Posterior cingulate gyrus (tissue), 11 donors: ENCODE measurements around the gene GJB5.
"Not testable (repeated sequence)": the region's sequence is repeated elsewhere in the genome, so short reads cannot be mapped to it uniquely, and the experiment has no call there.

Experiments used
- DNase-seq, 10 donors: peaks; one replicate each; pipeline versions ENCODE4 v3.0.0 to v3.0.0-alpha.2; 2020 to 2021; ENCODE audit warnings: mixed read lengths in 3 of 10
- intact Hi-C: fragments of 100-400 bp; cut with DNase I; formaldehyde crosslinking; loops from one replicate; pipeline ENCODE4 v1.15.1; 2023

The GJB5 gene

DNA sequence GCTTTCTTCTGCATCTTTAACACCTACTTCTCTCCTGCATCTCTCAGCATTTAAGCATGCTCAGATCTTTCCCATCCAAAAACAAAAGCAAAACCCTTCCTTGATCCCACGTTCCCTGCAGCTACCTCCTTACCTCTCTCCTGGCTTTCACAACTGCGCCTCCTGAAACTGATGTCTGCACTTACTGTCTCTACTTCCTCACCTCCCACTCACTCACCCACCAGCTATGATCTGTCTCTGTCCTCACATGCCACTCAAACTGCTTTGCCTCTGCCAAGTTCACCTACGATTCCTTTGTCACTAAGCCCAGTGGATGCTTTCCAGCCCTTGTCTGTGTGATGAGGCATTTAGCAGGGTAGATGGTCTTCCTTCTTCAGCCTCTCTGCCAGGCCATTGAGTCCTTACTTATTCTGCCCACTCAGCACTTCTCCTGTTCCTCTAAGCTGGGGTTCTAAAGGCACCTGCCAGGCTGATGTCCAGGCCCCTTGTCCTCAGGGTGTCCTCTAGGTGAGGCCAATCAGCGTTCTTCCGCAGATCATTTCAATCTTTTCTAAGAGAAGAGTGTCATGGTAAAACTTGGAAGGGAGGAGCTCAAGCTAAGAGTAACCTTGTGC is 16.2 kb downstream of the GJB5 start:
- peak in 5 of 10 donors; percentile 20 to 64 (median 41) for DNase-seq
- intact Hi-C loops = no loop called here

DNA sequence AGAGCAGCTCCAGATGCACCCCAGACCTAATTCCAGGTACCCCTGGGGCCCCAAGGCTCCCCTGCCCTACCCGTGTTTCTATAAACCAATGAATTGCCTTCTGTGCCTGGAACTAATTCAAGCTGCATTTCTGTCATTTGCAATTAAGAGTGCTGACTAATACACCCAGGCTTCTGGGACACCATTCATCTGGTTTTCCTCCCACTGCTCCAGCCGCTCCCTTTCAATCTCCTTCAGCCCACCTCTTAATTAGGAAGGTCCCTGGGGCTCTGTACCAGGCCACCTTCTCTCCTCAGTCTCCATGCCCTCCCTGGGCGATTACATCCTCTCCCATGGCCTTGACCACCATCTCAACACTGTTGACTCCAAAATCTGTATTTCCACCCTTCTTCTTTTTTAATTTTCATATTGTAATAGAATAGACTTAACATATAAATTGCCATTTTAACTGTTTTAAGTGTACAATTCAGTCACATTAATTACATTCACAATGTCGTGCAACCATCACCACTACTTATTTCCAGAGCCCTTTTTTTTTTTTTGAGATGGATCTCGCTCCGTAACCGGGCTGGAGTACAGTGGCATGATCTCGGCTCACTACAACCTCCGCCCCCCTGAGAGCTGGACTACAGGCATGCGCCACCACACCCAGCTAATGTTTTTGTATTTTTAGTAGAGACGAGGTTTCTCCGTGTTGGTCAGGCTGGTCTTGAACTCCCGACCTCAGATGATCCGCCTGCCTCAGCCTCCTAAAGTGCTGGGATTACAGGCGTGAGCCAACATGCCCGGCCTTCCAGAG is 16.9 kb downstream of the GJB5 start:
- intact Hi-C loops = no loop called here

DNA sequence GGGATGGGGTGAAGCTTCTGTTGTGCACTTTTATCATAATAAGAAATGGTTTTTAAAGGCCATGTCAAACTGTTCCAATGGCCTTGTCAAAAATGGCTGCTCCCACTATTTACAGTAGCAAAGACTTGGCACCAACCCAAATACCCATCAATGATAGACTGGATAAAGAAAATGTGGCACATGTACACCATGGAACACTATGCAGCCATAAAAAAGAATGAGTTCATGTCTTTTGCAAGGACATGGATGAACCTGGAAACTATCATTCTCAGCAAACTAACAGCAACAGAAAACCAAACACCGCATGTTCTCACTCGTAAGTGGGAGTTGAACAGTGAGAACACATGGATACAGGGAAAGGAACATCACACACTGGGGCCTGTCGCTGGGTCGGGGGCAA is 18.3 kb downstream of the GJB5 start:
- intact Hi-C loops = not testable (repeated sequence)
- DNase-seq = peak in 1 of 10 donors; percentile 38

More for the DNA sequence above, 16.9 kb downstream of the GJB5 start:
- peak in 1 of 10 donors; percentile 40 for DNase-seq

DNA sequence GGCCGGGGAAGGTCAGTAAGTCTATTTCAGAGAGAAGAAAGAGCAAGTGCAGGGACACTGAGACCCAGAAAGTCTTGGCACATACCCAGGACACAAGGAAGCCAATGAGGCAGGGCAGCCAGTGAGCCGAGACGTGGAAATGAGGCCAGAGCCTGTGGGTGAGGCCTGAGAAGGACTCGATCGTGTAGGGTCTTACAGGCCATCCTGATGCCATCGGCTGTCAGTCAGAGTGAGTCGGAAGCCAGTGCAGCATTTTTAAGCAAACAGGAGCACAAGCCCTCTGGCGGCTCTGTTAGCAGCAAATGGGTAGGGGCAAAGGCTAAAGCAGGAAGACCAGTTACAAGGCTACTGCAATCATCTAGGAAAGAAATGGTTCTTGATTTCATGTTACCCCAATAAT is 20.1 kb downstream of the GJB5 start:
- DNase-seq = peak in 2 of 10 donors; percentile 43 to 62
- intact Hi-C loops = no loop called here

DNA sequence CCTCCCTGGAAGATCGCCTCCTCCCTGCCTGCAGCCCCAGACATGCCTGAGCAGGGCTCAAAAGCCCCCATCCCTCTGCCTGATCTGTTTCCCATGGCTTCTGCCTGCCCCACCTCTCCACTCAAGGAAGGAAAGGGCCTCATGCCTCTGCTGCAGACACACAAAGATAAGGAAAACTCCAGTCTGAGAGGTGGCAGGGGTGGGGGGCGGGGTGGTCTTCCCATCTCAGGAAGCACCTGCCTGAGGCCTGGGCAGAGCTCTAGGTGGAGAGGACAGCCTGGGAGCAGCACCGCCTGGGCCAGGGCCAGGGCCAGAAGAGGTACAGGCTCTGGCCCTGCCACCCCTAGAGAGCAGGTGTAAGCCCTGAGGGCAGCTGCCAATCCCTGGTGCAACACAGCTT is 22.1 kb downstream of the GJB5 start:
- intact Hi-C loops = no loop called here

DNA sequence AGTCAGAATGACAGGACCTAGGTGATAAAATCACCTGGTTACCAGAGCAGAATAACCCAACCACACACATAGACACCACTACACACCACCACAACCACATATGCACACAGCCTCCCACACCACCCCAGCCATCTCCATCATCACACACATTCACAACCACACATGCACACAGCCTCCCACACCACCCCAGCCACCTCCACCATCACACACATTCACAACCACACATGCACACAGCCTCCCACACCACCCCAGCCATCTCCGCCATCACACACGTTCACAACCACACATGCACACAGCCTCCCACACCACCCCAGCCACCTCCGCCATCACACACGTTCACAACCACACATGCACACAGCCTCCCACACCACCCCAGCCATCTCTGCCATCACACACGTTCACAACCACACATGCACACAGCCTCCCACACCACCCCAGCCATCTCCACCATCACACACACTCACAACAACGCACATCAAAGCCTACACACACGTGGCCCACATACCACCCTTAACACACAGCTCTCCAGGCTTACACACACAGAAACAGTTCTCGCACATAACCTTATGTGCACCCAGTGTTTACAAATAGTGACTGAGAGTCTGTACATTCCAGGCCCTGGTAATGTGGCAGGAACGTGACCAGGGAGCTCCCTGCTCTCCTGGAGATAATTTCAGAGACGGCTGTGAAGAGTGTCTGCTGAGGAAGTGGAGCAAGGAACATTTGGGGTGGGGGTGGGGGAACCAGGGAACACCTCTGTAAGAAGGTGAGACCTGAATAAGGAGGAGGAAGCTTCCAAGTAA is 22.9 kb downstream of the GJB5 start:
- intact Hi-C loops = no loop called here
- no peak for DNase-seq

More for the DNA sequence above, 22.1 kb downstream of the GJB5 start:
- DNase-seq = peak in 2 of 10 donors; percentile 24

DNA sequence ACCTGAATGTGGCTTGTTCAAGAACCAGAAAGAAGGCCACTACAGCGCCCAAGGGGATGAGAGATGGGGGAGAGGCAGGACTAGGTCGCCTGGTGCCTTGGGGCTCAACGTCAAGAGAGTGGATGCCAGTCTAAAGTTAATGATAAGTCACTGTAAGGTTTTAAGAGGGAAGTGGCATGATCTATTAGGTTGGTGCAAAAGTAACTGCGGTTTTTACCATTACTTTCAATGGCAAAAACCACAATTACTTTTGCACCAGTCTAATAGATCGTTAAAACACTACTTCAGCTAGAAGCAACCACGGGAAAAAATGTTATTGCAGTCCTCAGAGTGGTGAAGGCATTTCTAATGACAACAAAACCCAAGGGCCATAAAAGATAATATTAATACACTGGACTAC is 23.5 kb downstream of the GJB5 start:
- intact Hi-C loops = no loop called here
- DNase-seq = no peak

DNA sequence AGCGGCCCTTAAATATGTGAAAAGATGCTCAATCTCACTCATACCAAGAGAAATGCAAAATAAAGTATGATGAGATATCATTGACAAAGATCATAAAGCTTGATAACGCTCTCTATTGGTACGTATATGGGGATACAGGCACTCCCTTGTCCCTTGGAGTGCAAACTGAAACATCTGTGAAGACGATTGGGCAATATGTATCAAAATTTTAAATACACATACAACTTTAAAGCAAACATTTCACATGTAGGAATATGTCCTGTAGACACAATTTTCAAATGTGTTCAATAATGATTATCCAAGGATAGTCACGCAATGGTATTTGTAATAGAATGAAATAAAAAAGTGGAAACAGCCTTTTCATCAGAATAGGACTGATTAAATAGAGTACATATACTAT is 24.2 kb downstream of the GJB5 start:
- no peak for DNase-seq
- intact Hi-C loops = no loop called here

DNA sequence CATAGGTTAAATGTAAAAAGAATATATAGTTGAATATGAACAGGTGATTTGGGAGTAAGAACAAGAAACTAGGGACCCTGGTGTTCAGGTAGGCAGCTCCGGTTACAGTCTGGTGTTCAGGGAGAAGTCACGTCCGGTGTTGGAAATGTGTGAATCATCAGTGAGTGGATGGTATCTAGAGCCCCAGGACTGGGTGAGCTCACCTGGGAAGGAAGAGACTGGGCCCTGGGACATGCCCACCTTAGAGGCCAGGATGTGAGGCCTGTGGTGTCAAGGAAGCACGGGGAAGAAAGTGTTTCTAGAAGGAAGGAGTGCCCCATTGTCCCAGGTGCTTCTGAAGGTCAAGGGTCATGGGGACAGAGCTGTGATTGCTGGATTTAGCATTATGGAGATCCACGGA is 24.7 kb downstream of the GJB5 start:
- DNase-seq = peak in 1 of 10 donors; percentile 48
- intact Hi-C loops = no loop called here

DNA sequence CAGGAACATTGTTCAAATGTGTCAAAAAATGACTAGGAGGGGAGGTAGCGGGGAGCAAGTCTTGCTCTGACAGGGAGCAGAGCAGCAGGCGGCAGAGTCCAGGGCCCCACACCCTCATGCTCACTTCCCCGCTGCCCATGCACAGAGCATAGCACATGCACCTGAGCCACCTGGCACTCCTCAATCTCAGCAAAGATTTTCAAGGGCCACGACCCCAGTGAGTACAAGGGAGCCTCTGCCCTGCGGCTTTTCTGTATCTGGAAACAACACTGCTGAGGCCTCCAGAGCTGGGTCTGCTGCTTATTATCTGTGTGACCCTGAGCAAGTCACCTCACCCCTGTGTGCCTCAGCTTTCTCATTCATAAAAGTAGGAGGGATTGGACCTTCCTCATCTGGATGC is 25.1 kb downstream of the GJB5 start:
- intact Hi-C loops = no loop called here
- DNase-seq = peak in 2 of 10 donors; percentile 55 to 77

DNA sequence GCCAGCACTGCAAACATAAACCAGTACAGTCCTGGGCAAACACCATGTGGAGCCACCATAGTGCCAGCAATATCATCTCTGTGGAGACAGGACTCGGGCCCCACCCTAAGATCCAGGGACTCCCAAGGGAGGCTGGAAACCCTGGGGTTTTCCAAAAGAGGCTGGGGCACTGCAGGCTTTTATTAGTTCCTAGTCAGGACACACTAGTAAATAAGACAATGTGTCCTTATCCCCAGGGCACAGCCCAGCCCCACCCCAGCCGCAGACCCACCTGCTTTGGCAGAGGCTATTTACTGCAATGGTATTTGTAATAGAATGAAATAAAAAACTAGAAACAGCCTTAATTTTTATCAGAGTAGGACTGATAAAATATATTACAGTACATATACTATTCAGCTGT is 25.7 kb downstream of the GJB5 start:
- intact Hi-C loops = no loop called here
- peak in 1 of 10 donors; percentile 57 for DNase-seq

DNA sequence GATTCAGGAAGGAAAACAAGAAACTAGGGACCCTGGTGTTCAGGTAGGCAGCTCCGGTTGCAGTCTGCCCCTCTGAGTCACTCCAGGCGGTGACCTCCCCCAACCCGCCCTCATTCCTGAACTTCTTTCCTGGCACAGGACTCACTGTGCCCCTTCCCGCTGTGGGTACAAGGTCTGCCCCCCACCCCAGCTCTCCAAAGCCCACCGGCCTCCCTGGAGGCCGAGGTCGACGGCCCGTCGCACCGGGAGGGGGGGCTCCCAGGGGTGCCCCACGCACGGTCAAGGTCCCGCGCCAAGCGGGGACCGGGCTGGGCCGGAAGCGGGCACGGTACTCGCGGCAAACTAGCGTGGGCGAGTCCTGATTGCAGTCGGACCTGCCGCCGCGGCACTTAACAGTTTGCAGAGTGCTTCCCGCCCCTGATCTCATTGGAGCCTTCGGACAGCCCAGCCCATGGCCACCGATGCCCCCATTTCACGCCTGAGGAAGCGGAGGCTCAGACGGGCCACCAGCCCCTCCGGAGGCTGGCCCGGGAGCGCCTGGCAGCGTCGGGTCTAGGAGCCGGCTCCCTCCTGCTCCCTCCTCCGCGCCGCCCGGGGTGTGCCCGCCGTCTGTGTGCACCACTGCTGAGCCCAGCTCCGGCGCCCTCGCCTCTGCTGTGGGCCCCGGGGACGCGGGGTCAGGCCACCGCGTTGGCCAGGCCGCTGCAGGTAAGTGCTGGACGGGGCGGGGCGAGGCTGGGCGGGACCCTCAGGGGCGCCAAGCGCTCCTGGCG is 26.4 kb downstream of the GJB5 start, which contains the start of gene GJB3:
Gene GJB3 (plus strand): TSS at position 144 of the 773 bp plus-strand sequence. CDS start 3,549 bp downstream, outside the sequence.
- peak in 2 of 10 donors; percentile 79 to 81 for DNase-seq
- intact Hi-C loops = no loop called here

DNA sequence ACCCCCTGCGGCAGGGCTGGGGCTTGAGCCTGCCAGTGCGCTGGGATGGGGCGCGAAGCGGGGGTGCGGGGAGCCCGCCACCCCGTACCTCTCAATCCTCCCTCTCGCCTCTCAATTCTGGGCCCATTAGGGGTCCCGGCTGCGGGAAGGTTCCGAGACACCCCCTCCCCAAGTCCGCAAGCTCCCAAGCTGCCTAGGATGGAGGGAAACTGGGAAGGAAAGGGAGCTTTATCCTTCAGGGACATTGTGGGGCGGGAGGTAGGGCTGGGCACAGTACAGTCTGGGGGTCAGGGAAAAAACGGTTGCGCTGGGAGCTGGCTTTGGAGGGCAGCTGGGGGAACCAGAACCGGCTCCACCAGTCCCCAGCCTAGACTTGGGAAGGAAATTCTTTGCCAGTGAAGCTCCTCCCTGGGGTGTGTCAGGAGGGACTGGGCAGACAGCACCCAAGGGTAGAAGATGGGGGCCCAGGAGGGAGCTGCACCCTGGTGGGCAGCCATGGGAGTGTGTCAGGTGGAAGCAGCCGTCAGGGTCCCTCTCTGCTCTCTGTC is 27.1 kb downstream of the GJB5 start:
- intact Hi-C loops = no loop called here
- peak in 1 of 10 donors; percentile 58 for DNase-seq

DNA sequence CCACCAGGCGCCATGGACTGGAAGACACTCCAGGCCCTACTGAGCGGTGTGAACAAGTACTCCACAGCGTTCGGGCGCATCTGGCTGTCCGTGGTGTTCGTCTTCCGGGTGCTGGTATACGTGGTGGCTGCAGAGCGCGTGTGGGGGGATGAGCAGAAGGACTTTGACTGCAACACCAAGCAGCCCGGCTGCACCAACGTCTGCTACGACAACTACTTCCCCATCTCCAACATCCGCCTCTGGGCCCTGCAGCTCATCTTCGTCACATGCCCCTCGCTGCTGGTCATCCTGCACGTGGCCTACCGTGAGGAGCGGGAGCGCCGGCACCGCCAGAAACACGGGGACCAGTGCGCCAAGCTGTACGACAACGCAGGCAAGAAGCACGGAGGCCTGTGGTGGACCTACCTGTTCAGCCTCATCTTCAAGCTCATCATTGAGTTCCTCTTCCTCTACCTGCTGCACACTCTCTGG is 29.9 kb downstream of the GJB5 start:
- intact Hi-C loops = no loop called here
- DNase-seq = no peak

DNA sequence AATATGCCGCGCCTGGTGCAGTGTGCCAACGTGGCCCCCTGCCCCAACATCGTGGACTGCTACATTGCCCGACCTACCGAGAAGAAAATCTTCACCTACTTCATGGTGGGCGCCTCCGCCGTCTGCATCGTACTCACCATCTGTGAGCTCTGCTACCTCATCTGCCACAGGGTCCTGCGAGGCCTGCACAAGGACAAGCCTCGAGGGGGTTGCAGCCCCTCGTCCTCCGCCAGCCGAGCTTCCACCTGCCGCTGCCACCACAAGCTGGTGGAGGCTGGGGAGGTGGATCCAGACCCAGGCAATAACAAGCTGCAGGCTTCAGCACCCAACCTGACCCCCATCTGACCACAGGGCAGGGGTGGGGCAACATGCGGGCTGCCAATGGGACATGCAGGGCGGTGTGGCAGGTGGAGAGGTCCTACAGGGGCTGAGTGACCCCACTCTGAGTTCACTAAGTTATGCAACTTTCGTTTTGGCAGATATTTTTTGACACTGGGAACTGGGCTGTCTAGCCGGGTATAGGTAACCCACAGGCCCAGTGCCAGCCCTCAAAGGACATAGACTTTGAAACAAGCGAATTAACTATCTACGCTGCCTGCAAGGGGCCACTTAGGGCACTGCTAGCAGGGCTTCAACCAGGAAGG is 30.5 kb downstream of the GJB5 start:
- intact Hi-C loops = no loop called here

DNA sequence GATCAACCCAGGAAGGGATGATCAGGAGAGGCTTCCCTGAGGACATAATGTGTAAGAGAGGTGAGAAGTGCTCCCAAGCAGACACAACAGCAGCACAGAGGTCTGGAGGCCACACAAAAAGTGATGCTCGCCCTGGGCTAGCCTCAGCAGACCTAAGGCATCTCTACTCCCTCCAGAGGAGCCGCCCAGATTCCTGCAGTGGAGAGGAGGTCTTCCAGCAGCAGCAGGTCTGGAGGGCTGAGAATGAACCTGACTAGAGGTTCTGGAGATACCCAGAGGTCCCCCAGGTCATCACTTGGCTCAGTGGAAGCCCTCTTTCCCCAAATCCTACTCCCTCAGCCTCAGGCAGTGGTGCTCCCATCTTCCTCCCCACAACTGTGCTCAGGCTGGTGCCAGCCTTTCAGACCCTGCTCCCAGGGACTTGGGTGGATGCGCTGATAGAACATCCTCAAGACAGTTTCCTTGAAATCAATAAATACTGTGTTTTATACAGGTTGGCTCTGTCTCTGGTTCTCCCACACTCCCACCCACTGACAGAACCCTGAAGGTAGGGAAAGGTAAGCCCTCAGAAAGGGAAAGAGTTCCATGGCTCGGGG is 31.1 kb downstream of the GJB5 start:
- DNase-seq = no peak
- intact Hi-C loops = loop anchor here (1.0 kb wide), 1 partner anchor 66 kb away; no protein-coding TSS in a partner anchor

More for the DNA sequence above, 30.5 kb downstream of the GJB5 start:
- no peak for DNase-seq

DNA sequence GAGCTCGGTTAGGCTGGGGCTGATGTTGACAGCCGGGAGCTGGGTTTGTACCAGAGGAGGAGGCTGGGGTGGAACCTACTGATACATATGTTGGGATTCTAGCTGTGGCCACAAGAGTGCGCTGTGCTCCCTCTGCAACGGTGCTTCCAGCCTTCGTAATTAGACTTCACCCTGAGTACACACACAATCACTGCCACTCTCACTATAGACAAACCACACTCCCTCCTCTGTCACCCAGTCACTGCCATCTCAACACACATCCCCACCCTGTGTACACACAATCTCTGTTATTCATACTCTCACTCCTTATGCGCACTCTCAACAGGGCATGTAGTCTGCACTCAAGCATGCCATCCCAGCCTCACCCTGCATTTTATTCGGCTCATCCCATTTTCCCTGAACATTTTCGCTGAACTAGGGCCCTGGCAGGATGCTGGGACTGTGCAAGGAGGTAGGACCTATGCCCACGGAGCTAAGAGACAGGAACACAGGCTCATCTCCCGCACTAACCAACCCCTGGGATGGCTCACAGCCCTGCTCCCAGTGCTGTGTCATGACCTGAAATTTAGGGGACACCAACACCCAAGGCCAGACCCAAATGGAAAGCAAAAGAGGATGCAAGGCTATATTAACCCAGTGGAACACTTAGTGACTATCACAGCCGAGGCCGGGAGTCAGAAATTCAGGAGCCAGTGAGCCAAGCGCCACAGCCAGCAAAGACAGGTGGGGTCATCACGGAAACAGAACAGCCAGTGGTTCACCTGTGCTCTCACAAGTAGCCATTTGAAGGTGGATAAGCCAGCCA is 31.9 kb downstream of the GJB5 start:
- DNase-seq = peak; percentile 63 to 97 (median 80)
- intact Hi-C loops = loop anchor here (1.0 kb wide), 1 partner anchor 66 kb away; no protein-coding TSS in a partner anchor
